K562 treated with DMSO at 1 percent for 24 hours (cell line): ENCODE results near the gene CASP5. TPM values are rescaled to one million over a fixed set of nuclear protein-coding genes. Genes with fewer than 3 reads are reported as not detected.

Experiments
- total RNA-seq: library from RNA; unstranded; fragments of 300-600 nt; gene quantifications from 2 replicates; pipeline ENCODE4 v1.2.3, GENCODE V29; 2022; ENCODE audit warnings: low read depth; ENCODE audit not compliant: insufficient read depth

The CASP5 gene
- total RNA-seq, result not detected in 2 replicates

GRCh38 chr11:105023003-105023402 is at the start of gene CASP5:
Gene CASP5, minus strand, starts transcription at chr11:105023168. Its CDS starts 32 bp downstream, at chr11:105023136.

DNA sequence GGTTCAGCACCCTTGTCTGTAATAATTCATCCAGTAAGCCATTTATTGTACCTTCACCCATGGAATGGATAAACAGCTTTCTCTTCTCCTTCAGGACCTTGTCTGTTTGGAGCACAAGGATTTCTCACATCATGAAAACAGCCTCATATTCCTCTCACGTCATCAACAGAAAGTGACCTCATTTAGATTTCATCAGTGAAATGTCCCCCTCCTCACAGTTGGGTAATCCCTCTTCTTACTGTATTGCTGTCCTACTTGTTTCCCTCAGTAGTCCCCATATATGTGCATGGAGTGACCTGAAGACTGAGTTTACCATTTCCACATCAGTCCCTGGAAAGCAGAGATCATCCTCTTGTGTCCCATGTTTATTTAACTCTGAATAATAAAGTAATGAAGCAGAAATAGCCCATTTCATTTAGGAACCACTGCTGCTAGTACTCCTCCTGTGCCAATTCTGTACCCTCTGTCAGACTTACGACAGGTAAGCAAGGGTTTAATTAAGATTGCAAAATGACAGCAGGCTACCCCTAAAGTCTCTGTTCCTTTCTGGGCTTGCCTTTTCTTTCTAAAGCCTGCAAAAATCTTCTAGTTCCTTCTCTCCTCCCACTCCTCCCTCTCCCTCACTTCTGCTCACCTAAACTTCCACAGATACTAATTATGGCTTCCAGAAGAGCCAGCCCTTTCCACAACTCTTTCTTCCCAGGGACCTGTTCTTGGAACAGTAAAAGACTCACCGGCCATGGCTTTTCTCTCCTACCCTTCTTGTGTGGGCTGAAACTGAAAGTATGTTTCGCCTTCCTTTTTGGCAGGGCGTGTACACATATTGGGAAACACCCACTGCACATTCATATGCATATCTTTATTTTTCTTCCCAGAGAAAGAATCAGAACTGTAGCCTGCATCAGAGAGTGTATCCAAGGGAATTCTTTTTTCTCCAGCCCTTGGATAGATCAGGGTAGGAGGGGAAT is 21.9 kb upstream of the CASP5 start, which contains the start of gene CARD16:
TSS of gene CARD16 (minus strand) at position 779 of the 968 bp plus-strand sequence. CDS start at position 741, 38 bp downstream.

GRCh38 chr11:105034813-105035620 is 12.0 kb upstream of the CASP5 start, which contains the start of gene CASP1:
Gene CASP1, minus strand, starts transcription at chr11:105035144. Its CDS starts 31 bp downstream, at chr11:105035113.

GRCh38 chr11:104968355-104968855 is 54.6 kb downstream of the CASP5 start, which contains the start of gene CASP4:
Gene CASP4, minus strand, starts transcription at chr11:104968574. Its CDS starts 49 bp downstream, at chr11:104968525.

Other genes starting within 250 kb of the CASP5 start
- not detected in 2 replicates for gene CASP12, start 124.7 kb downstream of the CASP5 start, total RNA-seq
- 1.3 and 2.2 TPM in 2 replicates for gene CASP4, start 54.6 kb downstream of the CASP5 start, total RNA-seq
- not detected in 2 replicates for gene CASP1, start 12.0 kb upstream of the CASP5 start, total RNA-seq
- not detected in 2 replicates for gene CARD16, start 22.2 kb upstream of the CASP5 start, total RNA-seq
- gene CARD18, start 116.6 kb upstream of the CASP5 start, total RNA-seq, result 1.2 and 1.8 TPM in 2 replicates